GM12878 (cell line): Measurements from ENCODE around the gene S1PR2. TPM values are rescaled to one million over a fixed set of nuclear protein-coding genes. Genes with fewer than 3 reads are reported as not detected.

Source experiments
- ATAC-seq: fragments of 200-7000 bp; cut with Tn5 transposase; 3 replicates; pipeline ENCODE4 v1.9.1; 2020; ENCODE audit warnings: mild to moderate bottlenecking, moderate library complexity
- BruUV-seq: library from RNA; stranded (reverse); fragments of 400-500 nt; replicated peaks from 2 replicates; lab custom pipeline; 2021; lab: Mats Ljungman, UMichigan
- CTCF ChIA-PET: fragments of 300-600 bp; sonication (Branson Sonifier 250); formaldehyde crosslinking; extraction: SDS; loops from one replicate; lab custom pipeline; 2021; ENCODE audit warnings: inconsistent platforms; lab: Yijun Ruan, JAX
- POLR2A ChIA-PET: fragments of 350-600 bp; formaldehyde crosslinking; extraction: SDS; loops from one replicate; lab custom pipeline; 2021; ENCODE audit warnings: inconsistent platforms; lab: Charles Lee
- RAD21 ChIA-PET: fragments of 300-600 bp; sonication (Branson Sonifier 250); formaldehyde crosslinking; loops from one replicate; lab custom pipeline; 2023; ENCODE audit warnings: antibody characterized with exemption; ENCODE audit not compliant: unreplicated experiment; lab: Charles Lee
- SMC1A ChIA-PET: fragments of 300-600 bp; sonication (Branson Sonifier 250); formaldehyde crosslinking; loops from one replicate; lab custom pipeline; 2023; ENCODE audit not compliant: unreplicated experiment, uncharacterized antibody; lab: Charles Lee
- DNase-seq: peaks from one replicate; pipeline ENCODE4 v3.0.0-alpha.2; 2011; ENCODE audit warnings: low read depth, low spot score
- FAIRE-seq: peaks from 3 replicates; lab custom pipeline; 2011; peaks lifted over from hg19 to GRCh38; lab: Jason Lieb, UNC
- H2AFZ ChIP-seq: 2 replicates; pipeline ENCODE4 v1.6.0; 2011; ENCODE audit warnings: low read depth, low read length, control low read depth; ENCODE audit not compliant: control insufficient read depth
- H3K27ac ChIP-seq: 2 replicates; pipeline ENCODE4 v1.5.1; 2011; ENCODE audit warnings: control low read depth; ENCODE audit not compliant: control insufficient read depth, insufficient read depth
- H3K27me3 ChIP-seq, 2 experiments: replicated peaks in 1 of 2; 2 replicates each; pipeline versions ENCODE4 v1.6.0 to v1.6.1; 2011; ENCODE audit warnings: low read length in 1 of 2; ENCODE audit not compliant: control insufficient read depth in 2 of 2, insufficient read depth in 2 of 2
- H3K36me3 ChIP-seq, 2 experiments: 2 replicates each; pipeline ENCODE4 v1.5.1; 2011; ENCODE audit warnings: low read length in 1 of 2; ENCODE audit not compliant: control insufficient read depth in 2 of 2, insufficient read depth in 2 of 2
- H3K4me1 ChIP-seq: 2 replicates; pipeline ENCODE4 v1.6.1; 2011; ENCODE audit warnings: mild to moderate bottlenecking, low read length, moderate library complexity, mixed read lengths; ENCODE audit not compliant: control insufficient read depth, insufficient read depth
- H3K4me2 ChIP-seq: 2 replicates; pipeline ENCODE4 v1.6.0; 2011; ENCODE audit warnings: control low read depth; ENCODE audit not compliant: control insufficient read depth, insufficient read depth
- H3K4me3 ChIP-seq: fragments of 200-600 bp; sonication (generic); 2 replicates; pipeline ENCODE4 v1.5.1; 2016
- H3K79me2 ChIP-seq: 2 replicates; pipeline ENCODE4 v1.6.0; 2011; ENCODE audit warnings: low read length; ENCODE audit not compliant: control insufficient read depth, insufficient read depth
- H3K9ac ChIP-seq: 2 replicates; pipeline ENCODE4 v1.8.0; 2011; ENCODE audit warnings: low read length, control low read depth, mixed read lengths; ENCODE audit not compliant: control insufficient read depth, insufficient read depth
- H3K9me3 ChIP-seq: replicated peaks from 3 replicates; pipeline ENCODE4 v1.5.1; 2011; ENCODE audit warnings: mild to moderate bottlenecking, low read length; ENCODE audit not compliant: control insufficient read depth, insufficient read depth
- H4K20me1 ChIP-seq: 2 replicates; pipeline ENCODE4 v1.6.0; 2011; ENCODE audit not compliant: control insufficient read depth, insufficient read depth
- ASH2L ChIP-seq: fragments of 300-600, 200-600 bp; sonication (generic); IDR thresholded peaks from 2 replicates; pipeline ENCODE4 v1.6.1; 2017; ENCODE audit warnings: low read depth, mild to moderate bottlenecking, borderline replicate concordance
- BCL11A ChIP-seq: IDR thresholded peaks from 2 replicates; pipeline ENCODE4 v1.6.1; 2011; ENCODE audit warnings: low read depth, low read length
- CTCF ChIP-seq, 3 experiments: IDR thresholded peaks in 2 of 3; conservative IDR thresholded peaks in 1 of 3; 2 replicates each; pipeline ENCODE4 v1.5.1; 2011; ENCODE audit warnings: low read depth in 3 of 3, low read length in 3 of 3, mild to moderate bottlenecking in 3 of 3, control low read depth in 2 of 3, moderate library complexity in 2 of 3, inconsistent platforms in 1 of 3, mixed read lengths in 1 of 3; ENCODE audit not compliant: control insufficient read depth in 2 of 3, insufficient read depth in 1 of 3; ENCODE audit errors: extremely low read depth in 1 of 3
- E2F8 ChIP-seq: fragments of 450-650 bp; IDR thresholded peaks from 2 replicates; pipeline ENCODE4 v1.6.1; 2018; ENCODE audit warnings: mild to moderate bottlenecking, low read depth, moderate library complexity; ENCODE audit not compliant: partially characterized antibody
- HCFC1 ChIP-seq: fragments of 150-350 bp; IDR thresholded peaks from 2 replicates; pipeline ENCODE4 v1.6.1; 2014; ENCODE audit warnings: low read length
- HDAC2 ChIP-seq: fragments of 200-600 bp; sonication (generic); IDR thresholded peaks from 2 replicates; pipeline ENCODE4 v1.6.1; 2017
- MYC ChIP-seq: IDR thresholded peaks from 2 replicates; pipeline ENCODE4 v1.6.1; 2011; ENCODE audit warnings: mild to moderate bottlenecking, low read length, moderate library complexity, inconsistent platforms; ENCODE audit not compliant: insufficient read depth, insufficient replicate concordance, insufficient read length, severe bottlenecking
- NFIC ChIP-seq: IDR thresholded peaks from 2 replicates; pipeline ENCODE4 v1.6.1; 2012; ENCODE audit warnings: low read depth, mild to moderate bottlenecking, inconsistent platforms, low read length, moderate library complexity
- RAD21 ChIP-seq: IDR thresholded peaks from 2 replicates; pipeline ENCODE4 v1.6.1; 2011; ENCODE audit warnings: mild to moderate bottlenecking, low read depth, low read length, moderate library complexity; ENCODE audit not compliant: insufficient read depth
- SIN3A ChIP-seq: IDR thresholded peaks from 2 replicates; pipeline ENCODE4 v1.6.1; 2012; ENCODE audit warnings: low read depth, low read length, improper control_type of control experiment
- SMC3 ChIP-seq: IDR thresholded peaks from 2 replicates; pipeline ENCODE4 v1.6.1; 2011; ENCODE audit warnings: low read length, improper control_type of control experiment, borderline replicate concordance
- SUZ12 ChIP-seq: fragments of 200-600 bp; sonication (generic); IDR thresholded peaks from one replicate; pipeline ENCODE4 v1.6.1; 2018; ENCODE audit warnings: antibody characterized with exemption, mild to moderate bottlenecking; ENCODE audit not compliant: unreplicated experiment
- WGBS: methylation state at CpG from one replicate; pipeline ENCODE4 v1.1.6; 2016; ENCODE audit warnings: low lambda C conversion rate; ENCODE audit not compliant: insufficient replicate concordance, insufficient coverage; ENCODE audit errors: missing lambda C conversion rate; 5-methylcytosine and 5-hydroxymethylcytosine counted together
- in situ Hi-C: fragments of 300-500 bp; cut with MboI; formaldehyde crosslinking; loops from 9 replicates; pipeline ENCODE4 v1.14.3; 2018; ENCODE audit warnings: mixed read lengths
- intact Hi-C: fragments of 100-400 bp; cut with micrococcal nuclease; formaldehyde crosslinking; loops from one replicate; pipeline ENCODE4 v1.14.2; 2022; ENCODE audit not compliant: unreplicated experiment
- polyA plus RNA-seq, 11 experiments: library from polyadenylated mRNA; depleted of rRNA in 4 of 11; unstranded in 6 of 11; stranded (reverse) in 5 of 11; fragments of >200 nt; fragmentation: Nextera tagmentation in 4 of 11; fragmentation: Illumina TruSeq in 1 of 11; extraction: Ambion mirVana in 4 of 11; extraction: Trizol in 1 of 11; gene quantifications; 1 replicate in 1 of 11; 2 replicates in 10 of 11; pipeline versions ENCODE4 v1.2.1 to v1.2.3, GENCODE V29; 2011 to 2016; ENCODE audit warnings: inconsistent platforms in 2 of 11, missing spikeins in 2 of 11, low read depth in 1 of 11
- total RNA-seq, 4 experiments: library from RNA; depleted of rRNA in 3 of 4; stranded (reverse); fragments of >200 nt in 3 of 4; fragmentation: Illumina TruSeq in 1 of 4; extraction: Trizol in 1 of 4; gene quantifications; 2 replicates each; pipeline versions ENCODE4 v1.2.1 to v1.2.3, GENCODE V29; 2013 to 2021

S1PR2 gene
- total and polyA plus RNA-seq, 10 of the 15 experiments (the other 5 are each of a cell fraction or from before 2014, with no cell fraction given), result 4.9 to 26.8 (median 11.6) TPM

GRCh38 chr19:10191347-10191746 lies 39.8 kb downstream of the S1PR2 start:
- DNase-seq (no peak), ATAC-seq (no peak), FAIRE-seq (no peak)
- Histone ChIP-seq H3K27ac (no peak overlapping the region), H3K27me3 (no peaks in the 10 kb centered on the region), H3K4me3 (no peak overlapping the region; the same call in 1 of the 2 replicates), H3K36me3 (peaks cover 2 to 17% of the 10 kb centered on the region in 2 experiments; a peak in 3 of 4 replicates), H2AFZ (no peak overlapping the region), H3K9ac (no peak overlapping the region), H3K9me3 (no peaks in the 10 kb centered on the region; the same call in 2 of the 3 replicates), H3K79me2 (peaks cover 77% of the 10 kb centered on the region), H3K4me2 (no peak overlapping the region), H4K20me1 (peaks cover 4% of the 10 kb centered on the region; the same call in 1 of the 2 replicates), H3K4me1 (peaks cover 14% of the 10 kb centered on the region)
- in situ Hi-C loops (no loop called here), intact Hi-C loops (no loop called here)
- ChIA-PET POLR2A (no interaction called here), SMC1A (interaction anchor here (2.2 kb wide), 1 partner anchor 58 kb away, joined by 11 read pairs; no protein-coding TSS in a partner anchor), RAD21 (no interaction called here), CTCF (interaction anchor here (0.8 to 2.0 kb wide), 3 partner anchors 35 to 67 kb away, joined by 3 to 7 read pairs (median 3); no protein-coding TSS in a partner anchor)
- TF ChIP-seq HDAC2, result no peak
- TF ChIP-seq SUZ12, result no peak
- TF ChIP-seq ASH2L, result no peak
- WGBS, result 95% methylated on average over 2 of the region's 2 CpGs
- BruUV-seq, result TSS peak; percentile 12

GRCh38 chr19:10190026-10190425 lies 41.1 kb downstream of the S1PR2 start:
- POLR2A ChIA-PET, result no interaction called here
- H4K20me1 ChIP-seq, result peaks cover 4% of the 10 kb centered on the region; the same call in 1 of the 2 replicates
- TF ChIP-seq RAD21, result no peak
- no peak for TF ChIP-seq HCFC1
- TF ChIP-seq E2F8, result no peak
- no peak for TF ChIP-seq NFIC
- TF ChIP-seq SMC3, result no peak
- no peak for TF ChIP-seq BCL11A
- TF ChIP-seq CTCF (IDR thresholded peaks at IDR 0.05 in 2 of 3, conservative IDR thresholded peaks at IDR 0.05 in 1 of 3; ENCODE audit: control insufficient read depth in 2 of 3, extremely low read depth in 1 of 3, insufficient read depth in 1 of 3, low read depth in 3 of 3, low read length in 3 of 3), result no peak
- TF ChIP-seq MYC, result no peak
- no peak for TF ChIP-seq SIN3A

More at GRCh38 chr19:10190026-10190425, 41.1 kb downstream of the S1PR2 start:
- Histone ChIP-seq H3K27me3 (no peaks in the 10 kb centered on the region), H3K27ac (no peak overlapping the region), H3K4me1 (peaks cover 11% of the 10 kb centered on the region), H3K9ac (no peak overlapping the region), H3K4me3 (peak overlapping the region; percentile 19; the same call in 1 of the 2 replicates), H3K9me3 (no peaks in the 10 kb centered on the region), H3K36me3 (peaks cover 8 to 22% of the 10 kb centered on the region in 2 experiments), H2AFZ (no peak overlapping the region), H3K79me2 (peaks cover 88% of the 10 kb centered on the region), H3K4me2 (peak overlapping the region; percentile 41)
- no peak for FAIRE-seq
- intact Hi-C loops (no loop called here), in situ Hi-C loops (no loop called here)
- RAD21 ChIA-PET, result no interaction called here
- CTCF ChIA-PET, result interaction anchor here (0.7 to 2.4 kb wide), 4 partner anchors 60 to 162 kb away, joined by 3 to 12 read pairs (median 3); partner anchors contain the start of gene P2RY11
- WGBS, result 100% methylated on average over 5 of the region's 5 CpGs
- no peak for ATAC-seq
- BruUV-seq, result no TSS peak
- SMC1A ChIA-PET, result interaction anchor here (1.2 to 1.7 kb wide), 4 partner anchors 11 to 68 kb away, joined by 3 to 5 read pairs (median 4); no protein-coding TSS in a partner anchor
- no peak for DNase-seq
